ENCODE data around the gene MAFG. TPM values are rescaled to one million over a fixed set of nuclear protein-coding genes. Genes with fewer than 3 reads are reported as not detected.

MAFG gene
- total and polyA plus RNA-seq, 2 of the 13 experiments (the other 11 are each of a cell fraction or from before 2014, with no cell fraction given), result 14.5 to 20.0 TPM

DNA sequence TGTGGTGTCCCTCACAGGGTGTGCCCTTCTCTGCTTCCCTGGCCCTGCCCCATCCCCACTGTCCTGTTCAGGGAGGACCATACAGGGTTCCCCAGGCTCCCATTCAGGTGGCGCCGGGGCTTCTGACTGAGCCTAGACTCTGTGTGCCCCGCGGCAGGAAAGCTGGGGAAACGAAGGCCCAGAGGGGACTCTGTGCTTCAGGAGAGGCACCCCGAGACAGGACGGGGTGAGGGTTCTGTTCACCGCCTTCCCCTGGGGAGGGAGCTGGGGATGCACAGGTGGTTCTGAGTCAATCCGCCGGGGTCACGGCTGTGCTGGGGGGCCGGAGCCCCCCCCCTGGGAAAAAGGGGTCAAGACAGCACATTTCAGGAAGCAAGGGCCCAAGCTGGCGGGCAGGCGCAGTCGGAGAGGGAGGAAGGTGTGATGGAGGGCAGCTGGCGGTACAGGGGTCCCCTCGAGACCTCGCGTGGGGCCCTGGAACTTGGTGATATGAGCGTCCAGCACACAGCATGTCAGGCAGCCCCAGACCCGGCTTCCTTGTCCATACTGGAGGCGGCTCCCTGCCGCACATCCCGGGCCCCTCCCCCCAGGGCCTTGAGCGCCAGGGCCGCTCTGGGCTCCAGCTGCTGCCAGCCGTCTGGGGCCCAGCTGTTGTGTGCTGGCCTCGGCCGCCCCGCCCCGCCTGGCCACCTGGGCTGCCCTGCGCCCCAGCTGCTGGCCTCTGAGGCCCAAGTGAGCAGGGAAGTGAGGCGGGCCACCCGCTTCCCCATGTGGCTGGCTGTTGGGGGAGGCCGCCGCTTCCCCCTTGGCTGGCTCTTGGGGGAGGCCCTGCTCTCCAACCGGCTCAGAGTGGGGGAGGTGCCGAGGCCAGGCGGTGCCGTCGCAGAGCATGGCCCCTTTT lies 39.1 kb upstream of the MAFG start (continued):
- TF ChIP-seq U2AF1 (optimal IDR thresholded peaks at IDR 0.05; ENCODE audit: low read depth, low read length) (no peak), ZSCAN31 (CRISPR knock-in tag; IDR thresholded peaks at IDR 0.05; ENCODE audit: low read depth) (peak; percentile 56; the same call in 1 of the 2 replicates), TSC22D2 (CRISPR knock-in tag; IDR thresholded peaks at IDR 0.05; ENCODE audit: borderline replicate concordance) (peak; percentile 95; the same call in 1 of the 2 replicates), GATAD2A (CRISPR knock-in tag; IDR thresholded peaks at IDR 0.05) (peak; percentile 74), ZZZ3 (CRISPR knock-in tag; IDR thresholded peaks at IDR 0.05; ENCODE audit: borderline replicate concordance) (peak; percentile 86), GFI1 (CRISPR knock-in tag; IDR thresholded peaks at IDR 0.05; ENCODE audit: borderline replicate concordance) (0 out of 2 replicates have a peak, but pooled peaks have one; percentile 87), NFE2L2 (IDR thresholded peaks at IDR 0.05; ENCODE audit: low read length) (no peak), SRSF9 (IDR thresholded peaks at IDR 0.05; ENCODE audit: borderline replicate concordance, insufficient read depth, low read depth, low read length, poor library complexity, severe bottlenecking) (no peak), RBFOX2 (IDR thresholded peaks at IDR 0.05; ENCODE audit: low read depth, low read length) (peak; percentile 97), ZNF282 (IDR thresholded peaks at IDR 0.05; ENCODE audit: partially characterized antibody) (no peak), ZFP90 (CRISPR knock-in tag; IDR thresholded peaks at IDR 0.05; ENCODE audit: borderline replicate concordance) (peak; percentile 17; the same call in 1 of the 2 replicates), BHLHE40 (IDR thresholded peaks at IDR 0.05; ENCODE audit: low read length) (peak; percentile 16), ZNF460 (CRISPR knock-in tag; IDR thresholded peaks at IDR 0.05; ENCODE audit: borderline replicate concordance) (peak; percentile 70; the same call in 1 of the 2 replicates), ZNF343 (CRISPR knock-in tag; IDR thresholded peaks at IDR 0.05) (peak; percentile 27; the same call in 1 of the 2 replicates), RORA (CRISPR knock-in tag; IDR thresholded peaks at IDR 0.05) (no peak), ZNF891 (CRISPR knock-in tag; IDR thresholded peaks at IDR 0.05) (peak; percentile 79), PHF21A (CRISPR knock-in tag; IDR thresholded peaks at IDR 0.05) (peak; percentile 90), RAD51 (IDR thresholded peaks at IDR 0.05; ENCODE audit: borderline replicate concordance) (no peak), ZNF546 (CRISPR knock-in tag; conservative IDR thresholded peaks at IDR 0.05) (peak; percentile 96)
- TF ChIP-seq, protein P1, sequence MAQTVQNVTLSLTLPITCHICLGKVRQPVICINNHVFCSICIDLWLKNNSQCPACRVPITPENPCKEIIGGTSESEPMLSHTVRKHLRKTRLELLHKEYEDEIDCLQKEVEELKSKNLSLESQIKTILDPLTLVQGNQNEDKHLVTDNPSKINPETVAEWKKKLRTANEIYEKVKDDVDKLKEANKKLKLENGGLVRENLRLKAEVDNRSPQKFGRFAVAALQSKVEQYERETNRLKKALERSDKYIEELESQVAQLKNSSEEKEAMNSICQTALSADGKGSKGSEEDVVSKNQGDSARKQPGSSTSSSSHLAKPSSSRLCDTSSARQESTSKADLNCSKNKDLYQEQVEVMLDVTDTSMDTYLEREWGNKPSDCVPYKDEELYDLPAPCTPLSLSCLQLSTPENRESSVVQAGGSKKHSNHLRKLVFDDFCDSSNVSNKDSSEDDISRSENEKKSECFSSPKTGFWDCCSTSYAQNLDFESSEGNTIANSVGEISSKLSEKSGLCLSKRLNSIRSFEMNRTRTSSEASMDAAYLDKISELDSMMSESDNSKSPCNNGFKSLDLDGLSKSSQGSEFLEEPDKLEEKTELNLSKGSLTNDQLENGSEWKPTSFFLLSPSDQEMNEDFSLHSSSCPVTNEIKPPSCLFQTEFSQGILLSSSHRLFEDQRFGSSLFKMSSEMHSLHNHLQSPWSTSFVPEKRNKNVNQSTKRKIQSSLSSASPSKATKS (CRISPR knock-in tag; IDR thresholded peaks at IDR 0.05), result peak; percentile 97; the same call in 1 of the 2 replicates
- TF ChIP-seq, protein P2, sequence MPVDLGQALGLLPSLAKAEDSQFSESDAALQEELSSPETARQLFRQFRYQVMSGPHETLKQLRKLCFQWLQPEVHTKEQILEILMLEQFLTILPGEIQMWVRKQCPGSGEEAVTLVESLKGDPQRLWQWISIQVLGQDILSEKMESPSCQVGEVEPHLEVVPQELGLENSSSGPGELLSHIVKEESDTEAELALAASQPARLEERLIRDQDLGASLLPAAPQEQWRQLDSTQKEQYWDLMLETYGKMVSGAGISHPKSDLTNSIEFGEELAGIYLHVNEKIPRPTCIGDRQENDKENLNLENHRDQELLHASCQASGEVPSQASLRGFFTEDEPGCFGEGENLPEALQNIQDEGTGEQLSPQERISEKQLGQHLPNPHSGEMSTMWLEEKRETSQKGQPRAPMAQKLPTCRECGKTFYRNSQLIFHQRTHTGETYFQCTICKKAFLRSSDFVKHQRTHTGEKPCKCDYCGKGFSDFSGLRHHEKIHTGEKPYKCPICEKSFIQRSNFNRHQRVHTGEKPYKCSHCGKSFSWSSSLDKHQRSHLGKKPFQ (CRISPR knock-in tag; IDR thresholded peaks at IDR 0.05; ENCODE audit: insufficient replicate concordance), result peak; percentile 80
- TF ChIP-seq, protein P3, sequence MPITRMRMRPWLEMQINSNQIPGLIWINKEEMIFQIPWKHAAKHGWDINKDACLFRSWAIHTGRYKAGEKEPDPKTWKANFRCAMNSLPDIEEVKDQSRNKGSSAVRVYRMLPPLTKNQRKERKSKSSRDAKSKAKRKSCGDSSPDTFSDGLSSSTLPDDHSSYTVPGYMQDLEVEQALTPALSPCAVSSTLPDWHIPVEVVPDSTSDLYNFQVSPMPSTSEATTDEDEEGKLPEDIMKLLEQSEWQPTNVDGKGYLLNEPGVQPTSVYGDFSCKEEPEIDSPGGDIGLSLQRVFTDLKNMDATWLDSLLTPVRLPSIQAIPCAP (CRISPR knock-in tag; IDR thresholded peaks at IDR 0.05; ENCODE audit: low read depth), result peak; percentile 82; the same call in 1 of the 2 replicates
- TF ChIP-seq, protein P4, sequence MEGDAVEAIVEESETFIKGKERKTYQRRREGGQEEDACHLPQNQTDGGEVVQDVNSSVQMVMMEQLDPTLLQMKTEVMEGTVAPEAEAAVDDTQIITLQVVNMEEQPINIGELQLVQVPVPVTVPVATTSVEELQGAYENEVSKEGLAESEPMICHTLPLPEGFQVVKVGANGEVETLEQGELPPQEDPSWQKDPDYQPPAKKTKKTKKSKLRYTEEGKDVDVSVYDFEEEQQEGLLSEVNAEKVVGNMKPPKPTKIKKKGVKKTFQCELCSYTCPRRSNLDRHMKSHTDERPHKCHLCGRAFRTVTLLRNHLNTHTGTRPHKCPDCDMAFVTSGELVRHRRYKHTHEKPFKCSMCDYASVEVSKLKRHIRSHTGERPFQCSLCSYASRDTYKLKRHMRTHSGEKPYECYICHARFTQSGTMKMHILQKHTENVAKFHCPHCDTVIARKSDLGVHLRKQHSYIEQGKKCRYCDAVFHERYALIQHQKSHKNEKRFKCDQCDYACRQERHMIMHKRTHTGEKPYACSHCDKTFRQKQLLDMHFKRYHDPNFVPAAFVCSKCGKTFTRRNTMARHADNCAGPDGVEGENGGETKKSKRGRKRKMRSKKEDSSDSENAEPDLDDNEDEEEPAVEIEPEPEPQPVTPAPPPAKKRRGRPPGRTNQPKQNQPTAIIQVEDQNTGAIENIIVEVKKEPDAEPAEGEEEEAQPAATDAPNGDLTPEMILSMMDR (CRISPR knock-in tag; IDR thresholded peaks at IDR 0.05), result peak; percentile 41

Data from HepG2 (cell line).